Measurements from ENCODE around the gene EEA1. TPM values are rescaled to one million over a fixed set of nuclear protein-coding genes. Genes with fewer than 3 reads are reported as not detected.

EEA1 gene
- total and polyA plus RNA-seq, 2 of the 8 experiments (the other 6 are each of a cell fraction or from before 2014, with no cell fraction given), result 1.0 to 18.8 TPM

DNA sequence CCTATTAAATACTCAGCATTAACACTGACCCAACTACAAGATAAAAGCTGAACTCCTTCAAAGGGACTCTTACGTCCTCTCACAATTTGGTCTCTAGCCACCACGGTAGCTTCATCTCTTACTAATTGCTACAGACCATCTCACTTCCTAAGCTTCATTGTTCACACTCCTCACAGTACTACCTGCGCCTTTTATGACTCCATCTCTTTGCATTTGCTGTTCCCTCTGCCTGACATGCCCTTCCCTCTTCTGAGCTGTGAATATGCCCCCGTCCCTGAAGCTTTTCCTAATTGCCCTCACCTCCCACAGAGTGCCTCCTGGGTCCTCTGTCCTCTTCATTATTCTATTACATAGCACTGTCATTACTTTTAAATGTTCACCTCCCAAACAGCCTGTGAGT, 2.5 kb downstream of the EEA1 start:
- TF ChIP-seq HDAC6 (IDR thresholded peaks at IDR 0.05; ENCODE audit: low read depth, low read length), result no peak
- no peak for TF ChIP-seq SIRT6 (IDR thresholded peaks at IDR 0.05; ENCODE audit: low read length)
- no peak for TF ChIP-seq RFX5 (IDR thresholded peaks at IDR 0.05; ENCODE audit: borderline replicate concordance, low read depth, low read length)
- TF ChIP-seq, protein P1, sequence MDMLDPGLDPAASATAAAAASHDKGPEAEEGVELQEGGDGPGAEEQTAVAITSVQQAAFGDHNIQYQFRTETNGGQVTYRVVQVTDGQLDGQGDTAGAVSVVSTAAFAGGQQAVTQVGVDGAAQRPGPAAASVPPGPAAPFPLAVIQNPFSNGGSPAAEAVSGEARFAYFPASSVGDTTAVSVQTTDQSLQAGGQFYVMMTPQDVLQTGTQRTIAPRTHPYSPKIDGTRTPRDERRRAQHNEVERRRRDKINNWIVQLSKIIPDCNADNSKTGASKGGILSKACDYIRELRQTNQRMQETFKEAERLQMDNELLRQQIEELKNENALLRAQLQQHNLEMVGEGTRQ (IDR thresholded peaks at IDR 0.05; ENCODE audit: low read length), result no peak
- Histone ChIP-seq H4K20me1 (replicated peaks in 1 of 2; ENCODE audit: control insufficient read depth in 1 of 2, insufficient read depth in 2 of 2, low read length in 2 of 2) (peaks cover 0 to 2% of the 10 kb centered on the region in 2 experiments), H3K23ac (ENCODE audit: insufficient read length) (no peak overlapping the region), H2BK20ac (ENCODE audit: low read length) (no peak overlapping the region), H2AK5ac (ENCODE audit: low read depth, low read length) (peak overlapping the region; percentile 42; the same call in 1 of the 2 replicates), H3K9me3 (ENCODE audit: insufficient read depth in 2 of 2, low read depth in 1 of 2, low read length in 1 of 2) (no peaks in the 10 kb centered on the region), H3K27me3 (replicated peaks in 1 of 4; ENCODE audit: control insufficient read depth in 3 of 4, extremely low read depth in 1 of 4, insufficient read depth in 3 of 4, low read length in 3 of 4) (no peaks in the 10 kb centered on the region), H4K91ac (replicated peaks; ENCODE audit: insufficient read length, low read length) (no peak overlapping the region), H2AFZ (ENCODE audit: low read length) (no peak overlapping the region), H3K79me1 (ENCODE audit: low read depth, low read length) (peaks cover 2% of the 10 kb centered on the region), H2BK15ac (ENCODE audit: low read length) (no peak overlapping the region), H3K56ac (replicated peaks; ENCODE audit: insufficient read length, low read depth, low read length) (no peak overlapping the region), H3K18ac (ENCODE audit: extremely low read depth, low read length) (no peak overlapping the region; the same call in 1 of the 2 replicates), H4K8ac (ENCODE audit: extremely low read depth, insufficient read depth, low read length) (no peak overlapping the region), H3K4me1 (replicated peaks in 1 of 4; ENCODE audit: control insufficient read depth in 3 of 4, insufficient read depth in 4 of 4, low read length in 3 of 4) (peaks cover 0 to 11% (median 7%) of the 10 kb centered on the region in 4 experiments; a peak in 4 of 7 replicates), H3K4me3 (ENCODE audit: extremely low read depth in 1 of 4, insufficient read depth in 2 of 4, low read depth in 3 of 4, low read length in 4 of 4) (0 out of 8 replicates have a peak overlapping the region, but pooled peaks of 1 of the 4 experiments have one; percentile 14), H3K36me3 (ENCODE audit: control insufficient read depth in 2 of 4, insufficient read depth in 4 of 4, low read length in 3 of 4) (no peaks in the 10 kb centered on the region; a peak in 1 of 8 replicates), H3K27ac (ENCODE audit: low read depth, low read length) (no peak overlapping the region), H3K9ac (replicated peaks in 1 of 4; ENCODE audit: extremely low read depth in 1 of 4, low read depth in 3 of 4, low read length in 3 of 4) (no peak overlapping the region), H3K4ac (replicated peaks; ENCODE audit: insufficient read length, low read depth, low read length) (no peak overlapping the region), H2BK5ac (ENCODE audit: low read depth, low read length) (no peak overlapping the region), H3K4me2 (ENCODE audit: insufficient read depth in 1 of 2, low read depth in 2 of 2, low read length in 2 of 2) (peak overlapping the region in 1 of 2 experiments; percentile 68; a peak in 2 of 4 replicates), H3K23me2 (ENCODE audit: low read depth, low read length) (peaks cover 3% of the 10 kb centered on the region; the same call in 1 of the 2 replicates), H3K79me2 (ENCODE audit: control insufficient read depth in 1 of 2, insufficient read depth in 2 of 2, low read length in 2 of 2) (peaks cover 0 to 51% of the 10 kb centered on the region in 2 experiments; a peak in 2 of 4 replicates), H2BK120ac (replicated peaks; ENCODE audit: low read depth, low read length) (no peak overlapping the region), H4K5ac (ENCODE audit: insufficient read length, low read depth, low read length) (no peak overlapping the region), H2BK12ac (ENCODE audit: low read depth, low read length) (no peak overlapping the region), H3K14ac (ENCODE audit: insufficient read length) (no peak overlapping the region)
- FAIRE-seq (no peak), DNase-seq (ENCODE audit: low read depth in 1 of 2, low spot score in 2 of 2) (no peak)
- ChIA-PET POLR2A (ENCODE audit: partially characterized antibody) (interaction anchor here (0.9 to 2.3 kb wide), 5 partner anchors 8 to 31 kb away, joined by 3 to 6 read pairs (median 4); no protein-coding TSS in a partner anchor), CTCF (ENCODE audit: partially characterized antibody) (interaction anchor here (0.7 to 2.1 kb wide), 18 partner anchors 15 to 454 kb away, joined by 3 to 6 read pairs (median 3); no protein-coding TSS in a partner anchor)
- WGBS, 2 experiments (ENCODE audit: extremely low coverage in 1 of 2, insufficient coverage in 1 of 2, insufficient read length in 1 of 2, insufficient replicate concordance in 2 of 2, low coverage in 1 of 2, low lambda C conversion rate in 2 of 2, missing lambda C conversion rate in 1 of 2), result 71% methylated on average over 4 of the region's 4 CpGs; no CpG with 5 or more reads in 1 of the 2 experiments

Measured in H1 (cell line).